Stimulated activated CD4-positive, alpha-beta T cell treated with anti-CD3 and anti-CD28 coated beads, TNF-alpha, amount 100 ng/mL, for 4 hours (primary cell): ENCODE data around the gene VASH2.
A peak's percentile ranks its signal among the peaks of the same experiment; 100 is the strongest.
"Not testable (repeated sequence)": the region's sequence is repeated elsewhere in the genome, so short reads cannot be mapped to it uniquely, and the experiment has no call there.

ENCODE experiments used
- DNase-seq, 3 experiments: peaks; one replicate each; pipeline ENCODE4 v3.0.0-alpha.2; 2020; ENCODE audit warnings: low read depth in 3 of 3

Gene VASH2

GRCh38 chr1:212981025-212981495, 30.7 kb downstream of the VASH2 start:
- no peak for DNase-seq

- no peak for DNase-seq
These were observed 31.4 kb downstream of the VASH2 start for GRCh38 chr1:212981571-212982328.

GRCh38 chr1:212982430-212983152, 32.2 kb downstream of the VASH2 start:
- no peak for DNase-seq

DNA sequence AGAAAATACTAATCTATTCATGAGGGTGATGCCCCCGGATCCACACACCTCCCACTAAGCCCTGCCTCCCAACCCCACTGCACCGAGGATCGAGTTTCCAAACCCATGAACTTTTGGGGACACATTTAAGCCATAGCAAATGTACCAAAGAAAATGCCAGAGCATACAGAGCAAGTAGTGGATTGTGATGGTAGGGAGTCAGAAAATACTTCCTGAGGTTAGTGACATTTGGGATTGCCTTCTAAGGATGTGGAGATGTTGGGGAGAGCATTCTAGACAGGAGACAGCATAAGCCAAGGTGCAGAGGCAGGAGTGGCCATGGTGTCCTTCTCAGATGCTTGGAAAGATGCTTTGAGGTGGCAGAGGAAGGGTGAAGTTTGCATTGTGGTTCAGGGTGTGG, 33.1 kb downstream of the VASH2 start:
- no peak for DNase-seq

DNA sequence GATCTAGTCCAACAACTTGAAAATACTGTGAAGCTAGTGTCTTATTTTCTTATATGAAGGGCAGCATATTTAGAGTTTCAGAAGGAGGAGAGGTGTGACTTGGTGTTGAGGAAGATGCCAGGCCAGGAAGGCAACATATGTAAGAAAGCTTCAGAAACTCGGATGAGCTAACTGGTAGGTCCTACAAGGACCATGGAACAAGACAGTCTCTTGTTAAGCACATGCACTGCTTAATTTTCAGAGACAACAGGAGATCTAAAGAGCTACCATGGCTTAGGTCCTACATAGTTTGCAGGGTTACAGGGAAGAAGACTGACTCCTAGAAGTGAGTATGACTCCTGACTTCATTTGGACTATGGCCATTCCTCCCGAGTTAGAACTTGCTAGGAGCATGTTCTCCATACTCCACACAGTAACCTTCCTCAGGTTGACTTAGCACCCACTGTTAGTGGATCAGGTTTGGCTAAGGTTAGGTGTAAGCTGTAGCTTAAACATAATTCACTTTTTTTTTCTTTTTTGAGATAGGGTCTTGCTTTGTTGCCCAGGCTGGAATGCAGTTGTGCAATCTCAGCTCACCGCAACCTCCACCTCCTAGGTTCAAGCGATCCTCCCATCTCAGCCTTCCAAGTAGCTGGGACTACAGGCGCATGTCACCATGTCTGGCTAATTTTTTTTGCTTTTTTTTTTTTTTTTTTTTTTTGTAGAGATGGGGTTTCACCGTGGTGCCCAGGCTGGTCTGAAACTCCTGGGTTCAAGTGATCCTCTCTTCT, 34.4 kb downstream of the VASH2 start:
- no peak for DNase-seq

DNA sequence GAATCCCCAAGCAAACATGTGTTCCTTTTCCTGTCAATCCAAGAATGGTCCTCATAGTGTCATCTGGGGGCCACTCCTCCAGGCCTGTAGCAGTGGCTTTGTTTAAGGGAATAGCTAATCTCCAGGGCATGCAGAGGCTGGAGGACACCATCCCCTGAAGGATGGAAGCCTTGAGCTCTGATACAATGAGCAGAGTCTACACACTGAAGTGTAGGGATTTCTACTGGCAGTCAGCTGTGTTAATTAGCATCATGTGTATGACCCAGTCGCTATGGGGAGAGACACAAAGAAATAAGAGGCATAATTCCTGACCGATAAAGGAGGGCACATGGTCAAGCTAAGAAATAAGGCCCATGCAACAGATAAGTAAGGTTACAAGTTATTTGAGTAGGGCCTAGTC, 36.2 kb downstream of the VASH2 start:
- DNase-seq = no peak

DNA sequence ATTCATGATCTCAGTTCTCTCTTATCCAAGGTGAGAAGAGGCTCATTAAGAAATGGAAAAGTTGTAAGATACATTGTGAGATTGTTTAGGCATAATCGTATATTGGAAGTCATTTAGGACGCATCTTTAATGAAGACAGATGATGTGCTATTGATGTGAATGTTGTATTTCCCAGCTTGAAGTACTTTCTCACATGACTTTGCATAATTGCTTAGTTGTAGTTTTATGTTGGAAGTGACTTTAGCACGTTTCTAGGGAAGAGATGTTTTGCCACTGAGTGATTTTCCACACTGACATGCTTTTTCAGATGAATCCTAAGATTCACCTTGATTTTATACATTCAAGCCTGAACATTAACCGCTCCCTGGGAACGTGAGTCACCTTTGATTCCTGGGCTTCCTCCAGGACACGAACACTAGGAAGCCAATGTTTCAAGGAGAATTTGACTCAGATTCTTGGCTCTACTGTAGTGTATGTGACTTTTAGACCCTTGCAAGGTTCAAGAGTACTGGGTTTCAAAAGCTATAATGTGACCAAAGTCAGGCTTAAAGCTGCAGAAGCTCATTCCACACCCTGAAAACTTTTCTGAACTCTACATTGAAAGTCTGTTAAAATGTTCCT, 37.5 kb downstream of the VASH2 start:
- no peak for DNase-seq

DNA sequence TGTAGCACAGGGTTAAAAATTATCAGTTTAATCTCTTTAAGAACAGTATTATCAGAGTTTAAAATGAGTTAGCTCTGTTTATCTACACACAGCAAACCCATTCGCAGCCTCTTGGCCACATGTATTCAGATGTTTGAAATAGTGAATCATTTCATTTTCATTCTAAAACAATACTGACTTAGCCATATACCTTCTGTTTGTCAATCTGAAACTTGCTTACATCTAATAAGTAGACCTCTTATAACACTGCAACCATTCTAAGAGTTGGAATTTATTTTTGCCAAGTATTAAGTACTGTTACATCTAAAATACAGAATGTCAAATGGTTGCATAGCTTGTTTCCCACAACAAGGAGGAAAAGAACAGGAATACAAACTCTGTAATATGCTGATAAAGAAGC, 39.9 kb downstream of the VASH2 start:
- no peak for DNase-seq

GRCh38 chr1:212993960-212994359, 43.6 kb downstream of the VASH2 start:
- not testable (repeated sequence) for DNase-seq

- no peak for DNase-seq
These were observed 44.6 kb downstream of the VASH2 start for GRCh38 chr1:212994926-212995325.

DNA sequence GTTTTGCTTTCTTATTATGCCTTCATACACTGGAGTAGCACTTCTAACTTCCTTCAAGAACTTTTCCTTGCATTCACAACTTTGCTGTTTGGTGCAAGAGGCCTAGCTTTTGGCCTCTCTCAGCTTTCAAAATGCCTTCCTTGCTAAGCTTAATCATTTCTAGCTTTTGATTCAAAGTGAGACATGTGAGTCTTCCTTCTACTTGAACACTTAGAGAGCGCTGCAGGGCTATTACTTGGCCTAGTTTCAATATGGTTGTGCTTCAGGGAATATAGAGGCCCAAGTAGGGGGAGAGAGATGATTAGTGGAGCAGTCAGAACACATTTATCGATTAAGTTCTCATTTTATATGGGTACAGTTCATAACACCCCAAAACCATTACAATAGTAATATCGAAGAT, 52.9 kb downstream of the VASH2 start:
- no peak for DNase-seq

DNA sequence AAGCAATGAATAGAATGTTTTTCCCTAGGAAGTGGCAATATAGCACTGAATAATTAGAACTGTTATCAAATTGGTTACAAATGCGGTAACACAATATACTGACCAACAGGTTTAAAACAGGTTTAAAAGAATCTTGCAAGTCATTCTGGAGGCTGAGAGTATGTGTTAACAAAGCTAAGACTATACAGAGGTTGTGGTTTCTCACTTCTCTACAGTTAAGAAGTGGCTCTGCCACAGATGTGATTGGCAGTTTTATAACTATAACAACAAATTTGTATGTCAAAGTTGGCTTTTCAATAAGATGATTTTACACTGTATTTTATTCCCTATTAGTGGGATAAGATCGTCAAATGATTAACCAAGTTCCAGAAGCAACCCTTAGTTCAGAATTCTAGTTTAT, 58.2 kb downstream of the VASH2 start:
- DNase-seq = no peak

DNA sequence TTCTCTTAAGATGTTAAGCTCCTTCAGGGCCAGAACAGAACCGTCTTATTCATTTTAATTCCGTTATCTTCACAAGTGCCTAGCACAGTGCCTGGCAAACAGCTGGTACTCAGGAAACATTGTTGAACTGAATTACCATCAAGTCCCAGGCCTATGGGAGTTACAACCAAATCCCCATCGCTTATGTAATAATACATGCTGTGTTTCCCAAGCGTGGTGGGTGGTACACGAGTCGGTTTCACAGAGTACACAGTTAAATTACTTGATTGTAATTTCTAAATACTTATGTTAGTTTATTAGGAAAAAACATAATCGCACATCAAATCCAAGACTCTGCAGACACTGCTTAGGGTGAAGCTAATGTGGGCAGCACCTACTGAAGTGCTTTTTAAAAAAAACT, 64.3 kb downstream of the VASH2 start:
- DNase-seq = no peak

- peak; percentile 79 to 91 (median 89) for DNase-seq
These were observed 65.0 kb downstream of the VASH2 start, which contains the start of gene ANGEL2 for GRCh38 chr1:213015099-213016050. Gene ANGEL2, minus strand, starts transcription at chr1:213015867. Its CDS starts 196 bp downstream, at chr1:213015671.

DNA sequence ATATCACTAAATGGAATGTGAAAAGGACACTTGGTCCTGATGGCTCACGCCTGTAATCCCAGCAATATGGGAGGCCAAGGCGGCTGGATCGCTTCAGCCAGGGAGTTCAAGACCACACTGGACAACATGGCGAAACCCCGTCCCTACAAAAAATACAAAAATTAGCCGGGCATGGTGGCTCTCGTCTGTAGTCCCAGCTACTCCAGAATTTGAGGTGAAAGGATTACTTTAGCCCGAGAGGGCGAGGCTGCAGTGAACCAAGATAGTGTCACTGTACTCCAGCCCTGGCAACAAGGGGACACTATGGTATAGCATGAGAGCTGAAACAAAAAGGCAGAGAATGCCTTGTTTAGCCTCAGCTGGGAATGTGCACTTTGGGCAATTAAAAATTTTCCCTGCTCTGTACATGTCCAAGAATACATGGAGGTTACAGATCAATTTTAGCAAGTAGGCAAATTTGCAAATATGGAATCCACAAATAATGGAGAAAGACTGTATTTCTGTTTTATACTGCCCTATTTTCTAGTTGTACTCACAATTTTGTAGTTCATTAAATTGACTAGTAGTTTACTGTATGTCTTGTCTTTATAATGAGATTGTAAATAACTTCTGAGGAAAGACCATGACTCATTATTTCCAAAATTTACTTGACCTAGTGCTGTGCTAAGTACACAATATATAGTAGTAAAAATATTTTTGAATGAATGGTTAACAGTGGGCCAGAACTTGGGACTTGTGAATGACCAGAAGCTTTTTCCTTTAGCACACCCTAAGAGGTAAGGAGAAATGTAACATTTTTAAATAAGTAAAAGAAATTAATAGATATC, 67.3 kb downstream of the VASH2 start:
- no peak for DNase-seq

DNA sequence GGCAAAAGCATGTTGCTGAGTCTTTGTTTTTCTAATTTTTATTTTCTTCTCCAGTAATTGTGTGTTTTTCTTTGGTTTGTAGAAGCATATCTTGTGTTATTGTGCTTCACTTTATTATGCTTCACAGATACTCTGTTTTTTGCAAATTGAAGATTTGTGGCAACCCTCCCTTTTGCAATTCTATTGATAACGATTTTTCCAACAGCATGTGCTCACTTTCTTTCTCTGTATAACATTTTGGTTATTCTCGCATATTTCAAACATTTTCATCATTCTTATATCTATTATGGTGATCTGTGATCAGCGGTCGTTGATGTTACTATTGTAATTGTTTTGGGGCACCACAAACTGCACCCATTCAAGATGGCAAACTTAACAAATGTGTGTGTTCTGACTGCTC, 69.1 kb downstream of the VASH2 start:
- DNase-seq = no peak

DNA sequence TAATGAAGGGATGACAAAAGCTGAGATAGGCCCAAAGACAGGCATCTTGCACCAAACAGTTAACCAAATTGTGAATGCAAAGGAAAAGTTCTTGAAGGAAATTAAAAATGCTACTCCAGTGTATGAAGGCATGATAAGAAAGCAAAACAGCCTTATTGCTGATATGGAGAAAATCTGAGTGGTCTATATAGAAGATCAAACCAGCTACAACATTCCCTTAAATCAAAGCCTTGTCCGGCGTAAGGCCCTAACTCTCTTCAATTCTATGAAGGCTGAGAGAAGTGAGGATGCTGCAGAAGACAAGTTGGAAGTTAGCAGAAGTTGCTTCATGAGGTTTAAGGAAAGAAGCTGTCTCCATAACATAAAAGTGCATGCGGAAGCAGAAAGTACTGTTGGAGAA, 69.7 kb downstream of the VASH2 start:
- no peak for DNase-seq

DNA sequence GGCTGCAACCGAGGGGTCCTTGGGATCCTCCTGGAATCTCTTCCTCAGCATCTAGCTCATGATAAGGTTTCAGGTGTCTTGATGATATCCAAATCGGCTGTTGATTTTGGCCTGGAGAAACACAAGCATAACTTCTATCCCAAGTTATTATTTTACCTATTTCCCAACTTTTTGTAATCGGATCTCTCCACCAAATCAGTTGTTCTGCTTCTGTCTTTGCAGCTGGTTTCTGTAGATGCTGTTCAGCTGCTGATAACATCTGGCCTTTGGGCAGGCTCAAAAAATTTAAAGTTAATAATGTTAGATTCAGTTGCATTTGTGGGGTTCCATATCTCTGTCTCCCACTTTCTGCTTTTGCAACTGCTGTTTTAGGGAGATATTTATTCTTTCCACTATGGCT, 76.7 kb downstream of the VASH2 start:
- not testable (repeated sequence) for DNase-seq

- no peak for DNase-seq
These were observed 82.3 kb downstream of the VASH2 start for GRCh38 chr1:213032651-213033050.

GRCh38 chr1:213034713-213035112, 84.4 kb downstream of the VASH2 start:
- no peak for DNase-seq
